PFSK-1 (cell line): ENCODE measurements around the gene ACER2.

ENCODE experiments used
- POLR2AphosphoS5 ChIP-seq: IDR thresholded peaks from 2 replicates; pipeline ENCODE4 v1.6.1; 2012; ENCODE audit warnings: low read depth, mild to moderate bottlenecking, control low read depth, low read length, moderate library complexity
- SIN3A ChIP-seq: IDR thresholded peaks from 2 replicates; pipeline ENCODE4 v1.6.1; 2012; ENCODE audit warnings: mild to moderate bottlenecking, low read length, moderate library complexity, borderline replicate concordance; ENCODE audit not compliant: insufficient read depth
- TAF1 ChIP-seq: IDR thresholded peaks from 2 replicates; pipeline ENCODE4 v1.6.1; 2012; ENCODE audit warnings: low read length, control low read depth, borderline replicate concordance; ENCODE audit not compliant: insufficient read depth

DNA sequence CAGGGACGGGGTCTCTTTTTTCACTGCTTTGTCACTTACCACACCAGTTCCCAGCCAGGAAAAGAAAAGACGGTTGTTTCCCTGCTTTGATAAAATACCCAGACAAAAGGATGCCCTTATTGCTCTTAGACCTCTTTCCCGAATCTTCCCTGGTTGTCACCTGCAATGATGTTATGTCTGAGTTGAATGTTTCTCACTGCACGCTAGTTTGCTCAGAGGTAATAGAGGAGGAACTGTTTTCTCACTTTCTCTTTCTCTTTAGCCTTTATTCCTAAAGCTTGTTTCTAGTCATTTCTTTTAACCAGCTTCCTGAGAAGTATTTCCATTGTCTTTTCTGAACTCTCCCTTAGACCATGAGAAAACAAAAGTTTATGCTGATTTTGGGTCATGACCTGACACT is 32.9 kb downstream of the ACER2 start:
- TF ChIP-seq SIN3A (no peak), TAF1 (no peak), POLR2AphosphoS5 (no peak)
